ENCODE measurements around the gene PCSK1.

DNA sequence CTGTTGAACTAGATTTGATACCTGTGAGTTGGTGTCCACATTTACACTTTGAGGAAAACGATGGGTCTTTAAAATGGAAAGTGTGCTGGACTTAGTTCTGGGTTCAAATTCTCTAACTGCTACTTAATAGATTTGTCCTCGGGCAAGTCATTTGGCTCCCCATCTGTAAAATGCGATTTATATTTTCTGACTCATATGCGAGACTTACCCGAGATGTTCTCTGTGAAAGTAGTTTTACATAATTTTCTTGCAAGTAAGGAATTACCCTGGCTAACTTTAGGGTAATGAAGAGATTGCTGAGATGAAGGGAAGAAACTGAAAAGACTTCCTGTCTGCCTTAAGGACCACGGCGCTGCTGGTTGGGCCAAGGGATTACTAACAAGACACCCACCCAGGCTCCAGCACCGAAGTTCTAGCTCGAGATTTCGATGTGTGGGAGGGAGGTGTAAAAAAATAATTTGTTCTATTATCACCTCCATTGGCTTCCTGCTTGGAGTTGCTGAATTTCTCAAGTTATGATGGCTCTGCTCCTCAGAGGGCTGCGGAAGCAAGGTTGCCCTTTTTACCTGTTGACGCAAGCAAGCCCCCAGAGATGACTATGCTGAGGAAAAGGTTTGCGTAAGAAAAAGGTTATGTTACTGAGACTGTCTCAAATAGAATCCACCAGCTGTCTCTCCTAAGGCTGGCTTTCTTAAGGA is 24.1 kb downstream of the PCSK1 start:
- no peak for TF ChIP-seq CTCF (IDR thresholded peaks at IDR 0.05; ENCODE audit: borderline replicate concordance, extremely low read depth, low read length, poor library complexity, severe bottlenecking)
- TF ChIP-seq EZH2 (IDR thresholded peaks at IDR 0.05; ENCODE audit: borderline replicate concordance, low read depth, low read length, severe bottlenecking): no peak
